ENCODE measurements around the gene LRP1B.

Gene LRP1B

GRCh38 chr2:141055531-141055930 is 1075.3 kb downstream of the LRP1B start:
- Histone ChIP-seq H3K36me3 (ENCODE audit: control insufficient read depth in 1 of 2, insufficient read depth in 2 of 2, low read length in 2 of 2) (no peaks in the 10 kb centered on the region), H3K4me3 (ENCODE audit: low read depth in 1 of 2, low read length in 2 of 2) (no peak overlapping the region), H3K27ac (ENCODE audit: low read depth, low read length) (no peak overlapping the region), H3K9ac (ENCODE audit: low read depth in 1 of 2, low read length in 2 of 2) (no peak overlapping the region), H3K27me3 (ENCODE audit: control insufficient read depth in 1 of 2, insufficient read depth in 2 of 2, low read length in 2 of 2) (no peaks in the 10 kb centered on the region), H3K9me3 (ENCODE audit: control insufficient read depth in 1 of 2, low read length in 2 of 2) (no peaks in the 10 kb centered on the region), H3K4me1 (ENCODE audit: control insufficient read depth in 1 of 2, insufficient read depth in 2 of 2, low read length in 2 of 2) (no peaks in the 10 kb centered on the region)

GRCh38 chr2:141048951-141049350 is 1081.9 kb downstream of the LRP1B start:
- Histone ChIP-seq H3K4me1 (ENCODE audit: control insufficient read depth in 1 of 2, insufficient read depth in 2 of 2, low read length in 2 of 2) (no peaks in the 10 kb centered on the region), H3K9ac (ENCODE audit: low read depth in 1 of 2, low read length in 2 of 2) (no peak overlapping the region), H3K27ac (ENCODE audit: low read depth, low read length) (no peak overlapping the region), H3K9me3 (ENCODE audit: control insufficient read depth in 1 of 2, low read length in 2 of 2) (peaks cover 0 to 3% of the 10 kb centered on the region in 2 donors), H3K4me3 (ENCODE audit: low read depth in 1 of 2, low read length in 2 of 2) (no peak overlapping the region), H3K36me3 (ENCODE audit: control insufficient read depth in 1 of 2, insufficient read depth in 2 of 2, low read length in 2 of 2) (no peaks in the 10 kb centered on the region), H3K27me3 (ENCODE audit: control insufficient read depth in 1 of 2, insufficient read depth in 2 of 2, low read length in 2 of 2) (no peaks in the 10 kb centered on the region)

- no peak overlapping the region for H3K27ac ChIP-seq (ENCODE audit: low read depth, low read length)
- no peaks in the 10 kb centered on the region for H3K4me1 ChIP-seq (ENCODE audit: control insufficient read depth in 1 of 2, insufficient read depth in 2 of 2, low read length in 2 of 2)
- no peak overlapping the region for H3K4me3 ChIP-seq (ENCODE audit: low read depth in 1 of 2, low read length in 2 of 2)
- H3K9ac ChIP-seq (ENCODE audit: low read depth in 1 of 2, low read length in 2 of 2): no peak overlapping the region
- no peaks in the 10 kb centered on the region for H3K27me3 ChIP-seq (ENCODE audit: control insufficient read depth in 1 of 2, insufficient read depth in 2 of 2, low read length in 2 of 2)
- H3K9me3 ChIP-seq (ENCODE audit: control insufficient read depth in 1 of 2, low read length in 2 of 2): no peaks in the 10 kb centered on the region
- H3K36me3 ChIP-seq (ENCODE audit: control insufficient read depth in 1 of 2, insufficient read depth in 2 of 2, low read length in 2 of 2): no peaks in the 10 kb centered on the region
Observed at GRCh38 chr2:141041281-141041680, 1089.5 kb downstream of the LRP1B start.

GRCh38 chr2:141038341-141038740 is 1092.5 kb downstream of the LRP1B start:
- H3K4me3 ChIP-seq (ENCODE audit: low read depth in 1 of 2, low read length in 2 of 2): no peak overlapping the region
- no peak overlapping the region for H3K9ac ChIP-seq (ENCODE audit: low read depth in 1 of 2, low read length in 2 of 2)
- H3K4me1 ChIP-seq (ENCODE audit: control insufficient read depth in 1 of 2, insufficient read depth in 2 of 2, low read length in 2 of 2): no peaks in the 10 kb centered on the region
- no peak overlapping the region for H3K27ac ChIP-seq (ENCODE audit: low read depth, low read length)
- no peaks in the 10 kb centered on the region for H3K27me3 ChIP-seq (ENCODE audit: control insufficient read depth in 1 of 2, insufficient read depth in 2 of 2, low read length in 2 of 2)
- no peaks in the 10 kb centered on the region for H3K9me3 ChIP-seq (ENCODE audit: control insufficient read depth in 1 of 2, low read length in 2 of 2)
- no peaks in the 10 kb centered on the region for H3K36me3 ChIP-seq (ENCODE audit: control insufficient read depth in 1 of 2, insufficient read depth in 2 of 2, low read length in 2 of 2)

- Histone ChIP-seq H3K9ac (ENCODE audit: low read depth in 1 of 2, low read length in 2 of 2) (no peak overlapping the region), H3K27me3 (ENCODE audit: control insufficient read depth in 1 of 2, insufficient read depth in 2 of 2, low read length in 2 of 2) (no peaks in the 10 kb centered on the region), H3K9me3 (ENCODE audit: control insufficient read depth in 1 of 2, low read length in 2 of 2) (no peaks in the 10 kb centered on the region), H3K4me1 (ENCODE audit: control insufficient read depth in 1 of 2, insufficient read depth in 2 of 2, low read length in 2 of 2) (no peaks in the 10 kb centered on the region), H3K4me3 (ENCODE audit: low read depth in 1 of 2, low read length in 2 of 2) (no peak overlapping the region), H3K36me3 (ENCODE audit: control insufficient read depth in 1 of 2, insufficient read depth in 2 of 2, low read length in 2 of 2) (no peaks in the 10 kb centered on the region), H3K27ac (ENCODE audit: low read depth, low read length) (no peak overlapping the region)
Observed at GRCh38 chr2:141037361-141037760, 1093.5 kb downstream of the LRP1B start.

GRCh38 chr2:141035846-141036420 is 1094.9 kb downstream of the LRP1B start:
- H3K36me3 ChIP-seq (ENCODE audit: control insufficient read depth in 1 of 2, insufficient read depth in 2 of 2, low read length in 2 of 2): no peaks in the 10 kb centered on the region
- H3K9me3 ChIP-seq (ENCODE audit: control insufficient read depth in 1 of 2, low read length in 2 of 2): no peaks in the 10 kb centered on the region
- H3K27me3 ChIP-seq (ENCODE audit: control insufficient read depth in 1 of 2, insufficient read depth in 2 of 2, low read length in 2 of 2): no peaks in the 10 kb centered on the region
- H3K27ac ChIP-seq (ENCODE audit: low read depth, low read length): no peak overlapping the region
- no peak overlapping the region for H3K9ac ChIP-seq (ENCODE audit: low read depth in 1 of 2, low read length in 2 of 2)
- H3K4me3 ChIP-seq (ENCODE audit: low read depth in 1 of 2, low read length in 2 of 2): no peak overlapping the region
- no peaks in the 10 kb centered on the region for H3K4me1 ChIP-seq (ENCODE audit: control insufficient read depth in 1 of 2, insufficient read depth in 2 of 2, low read length in 2 of 2)

GRCh38 chr2:141029428-141030078 is 1101.3 kb downstream of the LRP1B start:
- H3K9ac ChIP-seq (ENCODE audit: low read depth in 1 of 2, low read length in 2 of 2): no peak overlapping the region
- no peaks in the 10 kb centered on the region for H3K27me3 ChIP-seq (ENCODE audit: control insufficient read depth in 1 of 2, insufficient read depth in 2 of 2, low read length in 2 of 2)
- H3K4me1 ChIP-seq (ENCODE audit: control insufficient read depth in 1 of 2, insufficient read depth in 2 of 2, low read length in 2 of 2): no peaks in the 10 kb centered on the region
- H3K9me3 ChIP-seq (ENCODE audit: control insufficient read depth in 1 of 2, low read length in 2 of 2): peaks cover 0 to 13% of the 10 kb centered on the region in 2 donors
- no peak overlapping the region for H3K4me3 ChIP-seq (ENCODE audit: low read depth in 1 of 2, low read length in 2 of 2)
- no peak overlapping the region for H3K27ac ChIP-seq (ENCODE audit: low read depth, low read length)
- H3K36me3 ChIP-seq (ENCODE audit: control insufficient read depth in 1 of 2, insufficient read depth in 2 of 2, low read length in 2 of 2): no peaks in the 10 kb centered on the region

- no peak overlapping the region for H3K4me3 ChIP-seq (ENCODE audit: low read depth in 1 of 2, low read length in 2 of 2)
Observed at GRCh38 chr2:141027221-141027620, 1103.6 kb downstream of the LRP1B start.

GRCh38 chr2:141021611-141022010 is 1109.2 kb downstream of the LRP1B start:
- Histone ChIP-seq H3K9ac (ENCODE audit: low read depth in 1 of 2, low read length in 2 of 2) (no peak overlapping the region), H3K27me3 (ENCODE audit: control insufficient read depth in 1 of 2, insufficient read depth in 2 of 2, low read length in 2 of 2) (no peaks in the 10 kb centered on the region), H3K36me3 (ENCODE audit: control insufficient read depth in 1 of 2, insufficient read depth in 2 of 2, low read length in 2 of 2) (no peaks in the 10 kb centered on the region), H3K4me3 (ENCODE audit: low read depth in 1 of 2, low read length in 2 of 2) (no peak overlapping the region), H3K4me1 (ENCODE audit: control insufficient read depth in 1 of 2, insufficient read depth in 2 of 2, low read length in 2 of 2) (no peaks in the 10 kb centered on the region), H3K27ac (ENCODE audit: low read depth, low read length) (no peak overlapping the region), H3K9me3 (ENCODE audit: control insufficient read depth in 1 of 2, low read length in 2 of 2) (peaks cover 0 to 9% of the 10 kb centered on the region in 2 donors)

More at GRCh38 chr2:141027221-141027620, 1103.6 kb downstream of the LRP1B start:
- no peaks in the 10 kb centered on the region for H3K36me3 ChIP-seq (ENCODE audit: control insufficient read depth in 1 of 2, insufficient read depth in 2 of 2, low read length in 2 of 2)
- no peak overlapping the region for H3K27ac ChIP-seq (ENCODE audit: low read depth, low read length)
- H3K4me1 ChIP-seq (ENCODE audit: control insufficient read depth in 1 of 2, insufficient read depth in 2 of 2, low read length in 2 of 2): no peaks in the 10 kb centered on the region
- H3K9ac ChIP-seq (ENCODE audit: low read depth in 1 of 2, low read length in 2 of 2): no peak overlapping the region
- H3K27me3 ChIP-seq (ENCODE audit: control insufficient read depth in 1 of 2, insufficient read depth in 2 of 2, low read length in 2 of 2): no peaks in the 10 kb centered on the region
- peaks cover 0 to 13% of the 10 kb centered on the region in 2 donors for H3K9me3 ChIP-seq (ENCODE audit: control insufficient read depth in 1 of 2, low read length in 2 of 2)

GRCh38 chr2:141021109-141021508 is 1109.7 kb downstream of the LRP1B start:
- Histone ChIP-seq H3K4me1 (ENCODE audit: control insufficient read depth in 1 of 2, insufficient read depth in 2 of 2, low read length in 2 of 2) (no peaks in the 10 kb centered on the region), H3K9ac (ENCODE audit: low read depth in 1 of 2, low read length in 2 of 2) (no peak overlapping the region), H3K27me3 (ENCODE audit: control insufficient read depth in 1 of 2, insufficient read depth in 2 of 2, low read length in 2 of 2) (no peaks in the 10 kb centered on the region), H3K4me3 (ENCODE audit: low read depth in 1 of 2, low read length in 2 of 2) (no peak overlapping the region), H3K9me3 (ENCODE audit: control insufficient read depth in 1 of 2, low read length in 2 of 2) (peaks cover 0 to 9% of the 10 kb centered on the region in 2 donors), H3K27ac (ENCODE audit: low read depth, low read length) (no peak overlapping the region), H3K36me3 (ENCODE audit: control insufficient read depth in 1 of 2, insufficient read depth in 2 of 2, low read length in 2 of 2) (no peaks in the 10 kb centered on the region)

Data from duodenal mucosa (tissue), 2 donors.